SK-N-SH (cell line): ENCODE results near the gene CCNF.

ENCODE experiments used
- CTCF ChIP-seq: fragments of 200-600 bp; sonication (generic); IDR thresholded peaks from 2 replicates; pipeline ENCODE4 v1.6.1; 2017; ENCODE audit warnings: antibody characterized with exemption, mild to moderate bottlenecking, moderate library complexity
- SMC3 ChIP-seq: IDR thresholded peaks from 2 replicates; pipeline ENCODE4 v1.6.1; 2012; ENCODE audit warnings: low read depth, low read length, improper control_type of control experiment
- TAF1 ChIP-seq: IDR thresholded peaks from 2 replicates; pipeline ENCODE4 v1.6.1; 2012; ENCODE audit warnings: low read depth, mild to moderate bottlenecking, low read length, moderate library complexity, borderline replicate concordance
- TCF12 ChIP-seq: IDR thresholded peaks from 2 replicates; pipeline ENCODE4 v1.4.0; 2012
- TEAD4 ChIP-seq: IDR thresholded peaks from 2 replicates; pipeline ENCODE4 v1.4.0; 2012; ENCODE audit warnings: mild to moderate bottlenecking, borderline replicate concordance; ENCODE audit not compliant: insufficient read depth

GRCh38 chr16:2478279-2478678, 49.0 kb downstream of the CCNF start:
- TF ChIP-seq CTCF (no peak), SMC3 (no peak), TCF12 (no peak), TEAD4 (no peak), TAF1 (no peak)
